GM18519 (cell line): ENCODE measurements around the gene DEAF1.
"Not testable (repeated sequence)": the region's sequence is repeated elsewhere in the genome, so short reads cannot be mapped to it uniquely, and the experiment has no call there.

Experiments
- ATAC-seq: cut with Tn5 transposase; IDR thresholded peaks from one replicate; pipeline ENCODE4 v1.9.1; 2021; ENCODE audit warnings: mild to moderate bottlenecking, moderate library complexity; ENCODE audit not compliant: unreplicated experiment, low FRiP score

Gene DEAF1

GRCh38 chr11:702462-703461 lies 7.7 kb upstream of the DEAF1 start:
- no peak for ATAC-seq

- ATAC-seq = no peak
These were observed 6.9 kb upstream of the DEAF1 start for GRCh38 chr11:701741-702461.

- ATAC-seq = no peak
These were observed 4.7 kb upstream of the DEAF1 start for GRCh38 chr11:699753-700152.

- ATAC-seq = no peak
These were observed 4.1 kb upstream of the DEAF1 start for GRCh38 chr11:699116-699508.

- ATAC-seq = no peak
These were observed 3.6 kb upstream of the DEAF1 start for GRCh38 chr11:698493-699115.

- ATAC-seq = no peak
These were observed 2.8 kb upstream of the DEAF1 start for GRCh38 chr11:697811-698311.

- no peak for ATAC-seq
These were observed 2.0 kb upstream of the DEAF1 start for GRCh38 chr11:696955-697491.

- ATAC-seq = peak; percentile 46
These were observed 671 bp upstream of the DEAF1 start, which contains the start of gene TMEM80 for GRCh38 chr11:695538-696248. TMEM80 (plus strand) TSS chr11:695816; CDS start chr11:695828, 12 bp downstream.

- ATAC-seq = no peak
These were observed 191 bp upstream of the DEAF1 start for GRCh38 chr11:695288-695537.

GRCh38 chr11:693887-694562 lies 997 bp downstream of the DEAF1 start:
- no peak for ATAC-seq

GRCh38 chr11:693415-693831 lies 1.6 kb downstream of the DEAF1 start:
- ATAC-seq = no peak

- ATAC-seq = no peak
These were observed 2.1 kb downstream of the DEAF1 start for GRCh38 chr11:692824-693414.

GRCh38 chr11:691710-692590 lies 3.1 kb downstream of the DEAF1 start:
- ATAC-seq = no peak

- no peak for ATAC-seq
These were observed 4.0 kb downstream of the DEAF1 start for GRCh38 chr11:690738-691633.

GRCh38 chr11:690244-690643 lies 4.8 kb downstream of the DEAF1 start:
- not testable (repeated sequence) for ATAC-seq

GRCh38 chr11:689625-690024 lies 5.4 kb downstream of the DEAF1 start:
- ATAC-seq = no peak

GRCh38 chr11:688681-689080 lies 6.3 kb downstream of the DEAF1 start:
- no peak for ATAC-seq
